Mammary epithelial cell (primary cell): Measurements from ENCODE around the gene SNX18.
"Not testable (repeated sequence)": the region's sequence is repeated elsewhere in the genome, so short reads cannot be mapped to it uniquely, and the experiment has no call there.

Experiments used
- CTCF ChIP-seq, 2 donors: IDR thresholded peaks in 1 of 2; conservative IDR thresholded peaks in 1 of 2; 2 replicates each; pipeline ENCODE4 v1.5.1; 2011 to 2012; ENCODE audit warnings: inconsistent platforms in 2 of 2, low read length in 2 of 2, mild to moderate bottlenecking in 2 of 2, control low read depth in 1 of 2, low read depth in 1 of 2; ENCODE audit not compliant: insufficient read depth in 1 of 2; ENCODE audit errors: extremely low read depth in 1 of 2
- EZH2 ChIP-seq: IDR thresholded peaks from 2 replicates; pipeline ENCODE4 v1.6.1; 2012; ENCODE audit warnings: low read length, inconsistent platforms, borderline replicate concordance

GRCh38 chr5:54536861-54537260 lies 19.3 kb downstream of the SNX18 start:
- TF ChIP-seq CTCF (conservative IDR thresholded peaks at IDR 0.05 in 1 of 2, IDR thresholded peaks at IDR 0.05 in 1 of 2; ENCODE audit: extremely low read depth in 1 of 2, insufficient read depth in 1 of 2, low read depth in 1 of 2, low read length in 2 of 2); EZH2: not testable (repeated sequence)
